GM12891 (cell line): ENCODE data around the gene NBEA.

Experiments used
- POLR2A ChIP-seq: IDR thresholded peaks from 2 replicates; pipeline ENCODE4 v1.6.1; 2011; ENCODE audit warnings: low read depth, low read length, control low read depth
- POLR2AphosphoS5 ChIP-seq: IDR thresholded peaks from 2 replicates; pipeline ENCODE4 v1.6.1; 2011; ENCODE audit warnings: low read depth, low read length, control low read depth
- POU2F2 ChIP-seq: IDR thresholded peaks from 2 replicates; pipeline ENCODE4 v1.6.1; 2011; ENCODE audit warnings: low read depth, mild to moderate bottlenecking, control low read depth, low read length, moderate library complexity
- TAF1 ChIP-seq: IDR thresholded peaks from 2 replicates; pipeline ENCODE4 v1.6.1; 2011; ENCODE audit warnings: low read depth, low read length, control low read depth

- TF ChIP-seq TAF1, result no peak
- no peak for TF ChIP-seq POU2F2
- no peak for TF ChIP-seq POLR2A
- no peak for TF ChIP-seq POLR2AphosphoS5
These were observed 40.5 kb upstream of the NBEA start for GRCh38 chr13:34901572-34901971.
